ENCODE measurements around the gene RDM1.
A peak's percentile ranks its signal among the peaks of the same experiment; 100 is the strongest.
"Not testable (repeated sequence)": the region's sequence is repeated elsewhere in the genome, so short reads cannot be mapped to it uniquely, and the experiment has no call there.

The RDM1 gene

DNA sequence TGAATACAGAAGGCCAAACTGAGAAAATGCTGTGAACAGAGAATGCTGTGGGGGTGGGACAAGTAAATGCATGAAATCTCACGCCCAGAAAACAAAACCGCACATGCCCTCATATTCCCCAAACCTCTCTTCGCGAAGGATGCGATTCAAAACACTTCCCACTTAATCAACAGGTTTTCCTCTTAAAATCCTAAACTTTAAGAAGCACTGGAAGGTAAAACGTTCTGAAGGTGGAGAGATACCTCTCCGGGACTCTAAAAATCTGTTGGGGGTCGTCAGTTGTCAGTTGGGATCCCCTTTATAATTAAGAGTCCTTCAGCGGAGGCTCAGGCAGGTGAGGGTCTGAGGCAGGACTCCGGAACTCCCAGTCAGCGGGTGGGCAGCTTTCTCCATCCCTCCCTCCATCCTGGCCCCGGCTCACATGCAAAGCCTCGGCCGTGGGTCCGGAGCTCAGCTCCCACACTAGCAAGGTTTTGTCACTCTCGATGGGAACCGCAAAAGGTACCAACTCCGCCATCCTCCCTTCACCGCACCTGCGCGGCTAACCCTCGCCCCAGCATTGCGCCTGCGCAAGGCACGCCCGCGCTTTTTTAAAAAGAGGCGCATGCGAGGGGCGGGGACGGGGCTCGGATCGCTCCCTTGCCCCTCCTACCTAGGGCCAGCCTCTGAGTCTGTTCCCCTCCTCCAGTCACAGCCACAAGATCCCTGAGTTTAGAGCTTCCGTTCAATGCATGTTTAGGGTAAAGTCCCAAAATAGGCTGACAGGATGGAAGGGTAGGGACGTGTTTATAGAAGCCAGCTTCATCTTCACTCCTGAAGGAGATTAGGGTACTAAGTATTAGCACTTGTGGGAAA lies at the start of gene RDM1:
RDM1 (minus strand) TSS at position 563 of the 855 bp plus-strand sequence; CDS start at position 517, 46 bp downstream.
- peak; percentile 76 for DNase-seq (ENCODE audit: low spot score)

GRCh38 chr17:35978346-35978745 lies 47.8 kb upstream of the RDM1 start:
- DNase-seq (ENCODE audit: low spot score), result no peak

DNA sequence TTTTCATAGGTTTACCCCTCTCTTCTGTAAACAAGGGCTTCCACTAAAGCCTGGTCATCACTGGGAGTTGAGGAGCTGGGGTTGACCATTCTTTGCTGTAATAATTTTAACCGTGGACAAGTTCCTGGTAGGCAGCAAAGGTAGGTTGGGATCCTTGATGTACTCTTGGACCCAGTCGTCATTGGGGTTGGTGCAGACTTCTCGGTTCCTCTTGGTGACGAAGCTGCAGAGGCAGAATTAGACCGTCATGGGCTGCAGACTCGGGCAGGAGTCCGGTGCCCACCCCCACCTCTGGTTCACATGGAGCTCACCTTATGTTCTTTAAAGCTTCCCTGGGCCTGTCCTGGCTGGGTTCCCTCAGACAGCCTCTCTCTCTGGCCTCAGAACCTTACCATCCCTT lies 46.9 kb upstream of the RDM1 start:
- no peak for DNase-seq (ENCODE audit: low spot score)

- DNase-seq (ENCODE audit: low spot score), result no peak
Measured at GRCh38 chr17:35973333-35974260, 43.0 kb upstream of the RDM1 start.

DNA sequence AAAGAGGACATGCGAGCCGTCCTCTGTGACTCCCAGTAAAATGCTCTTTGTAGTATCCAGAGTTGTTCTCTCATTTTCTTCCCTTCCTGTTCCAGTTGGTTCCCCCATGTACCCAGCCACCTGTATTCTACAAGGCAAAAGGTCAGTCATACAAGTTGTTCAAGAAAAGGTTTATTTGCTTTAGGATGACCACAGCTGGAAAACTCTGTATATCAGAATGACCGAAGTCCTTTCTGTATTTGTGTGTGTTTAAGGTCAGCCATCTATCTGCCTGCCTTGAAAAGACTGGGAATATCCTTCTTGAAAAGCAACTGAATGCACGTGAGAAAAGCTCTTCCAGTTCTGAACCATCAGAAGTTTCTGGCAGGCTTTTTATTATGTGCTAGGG lies 42.4 kb upstream of the RDM1 start:
- DNase-seq (ENCODE audit: low spot score), result no peak

GRCh38 chr17:35972535-35972934 lies 42.0 kb upstream of the RDM1 start:
- DNase-seq (ENCODE audit: low spot score), result no peak

- no peak for DNase-seq (ENCODE audit: low spot score)
Measured at GRCh38 chr17:35972066-35972465, 41.5 kb upstream of the RDM1 start.

DNA sequence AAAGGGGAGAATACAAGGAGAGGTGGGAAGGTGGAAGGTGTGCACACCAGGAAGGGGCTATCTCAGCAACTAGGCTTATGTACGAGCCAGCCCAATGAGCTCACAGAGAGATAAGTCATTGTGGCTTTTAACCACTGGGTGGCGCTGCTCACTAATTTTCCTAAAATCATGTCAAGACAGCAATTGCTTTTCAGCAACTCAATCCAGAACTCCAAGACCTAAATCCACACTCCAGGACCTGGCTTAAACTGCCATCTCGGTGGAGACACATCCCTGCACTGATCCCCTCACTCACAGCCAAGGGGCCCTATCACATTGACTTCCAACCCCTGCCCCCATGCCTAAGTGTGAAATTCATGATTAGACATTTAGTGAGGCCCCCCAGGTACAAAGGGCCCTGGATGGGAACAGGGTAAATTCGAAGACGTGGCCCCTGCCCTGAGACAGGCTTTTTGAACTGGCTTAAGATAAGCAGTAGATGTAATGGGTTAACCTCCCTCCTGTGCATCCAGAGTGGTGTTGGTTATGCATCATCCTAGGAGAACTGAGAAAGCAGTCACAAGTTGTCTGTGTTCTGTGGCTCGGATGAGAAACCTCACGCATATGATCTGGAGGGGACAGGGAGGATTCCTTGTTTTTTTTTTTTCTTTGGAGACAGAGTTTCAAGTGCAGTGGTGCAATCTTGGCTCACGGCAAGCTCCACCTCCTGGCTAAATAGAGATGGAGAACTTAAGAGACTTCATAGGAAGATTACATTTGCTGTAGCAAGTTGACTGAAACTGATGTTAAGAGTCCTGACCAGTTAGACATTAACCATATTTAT lies 39.2 kb upstream of the RDM1 start:
- DNase-seq (ENCODE audit: low spot score), result peak; percentile 79

DNA sequence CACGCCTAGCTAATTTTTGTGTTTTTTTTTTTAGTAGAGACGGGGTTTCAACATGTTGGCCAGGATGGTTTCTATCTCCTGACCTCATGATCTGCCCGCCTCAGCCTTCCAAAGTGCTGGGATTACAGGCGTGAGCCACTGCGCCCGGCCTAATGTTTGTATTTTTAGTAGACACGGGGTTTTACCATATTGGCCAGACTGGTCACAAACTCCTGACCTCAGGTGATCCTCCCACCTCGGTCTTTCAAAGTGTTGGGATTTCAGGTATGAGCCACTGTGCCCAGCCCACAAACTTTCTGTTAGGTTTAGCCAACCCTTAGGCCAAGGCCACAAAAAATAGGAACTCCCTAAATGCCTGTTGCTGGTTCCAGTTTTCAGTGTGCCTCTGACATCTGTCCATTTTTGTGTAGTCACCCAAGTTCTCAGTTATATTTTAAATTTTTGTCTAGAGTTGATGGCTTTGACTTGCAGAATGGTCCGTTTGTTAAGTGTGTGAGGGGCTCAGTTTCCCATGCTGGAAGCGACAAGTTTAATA lies 38.0 kb upstream of the RDM1 start:
- DNase-seq (ENCODE audit: low spot score), result no peak

DNA sequence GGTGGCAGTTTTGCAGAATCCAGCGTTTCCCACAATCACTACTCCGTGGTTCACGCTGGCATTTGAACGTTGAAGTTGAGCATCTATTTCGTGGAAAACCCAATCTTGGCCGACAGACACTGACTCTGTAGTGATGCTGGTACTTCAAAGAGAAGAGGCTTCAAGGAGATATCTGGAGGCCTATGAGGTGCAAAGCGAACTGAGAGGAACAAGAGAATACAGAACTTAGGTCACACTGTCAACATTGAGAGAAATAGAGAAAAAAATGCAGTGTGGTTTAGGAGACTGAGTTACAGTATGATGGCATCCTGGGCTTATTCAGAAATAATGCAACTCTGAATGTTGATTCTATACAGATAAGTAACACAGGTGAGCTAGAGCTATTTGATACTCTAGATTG lies 34.7 kb upstream of the RDM1 start:
- DNase-seq (ENCODE audit: low spot score), result no peak

DNA sequence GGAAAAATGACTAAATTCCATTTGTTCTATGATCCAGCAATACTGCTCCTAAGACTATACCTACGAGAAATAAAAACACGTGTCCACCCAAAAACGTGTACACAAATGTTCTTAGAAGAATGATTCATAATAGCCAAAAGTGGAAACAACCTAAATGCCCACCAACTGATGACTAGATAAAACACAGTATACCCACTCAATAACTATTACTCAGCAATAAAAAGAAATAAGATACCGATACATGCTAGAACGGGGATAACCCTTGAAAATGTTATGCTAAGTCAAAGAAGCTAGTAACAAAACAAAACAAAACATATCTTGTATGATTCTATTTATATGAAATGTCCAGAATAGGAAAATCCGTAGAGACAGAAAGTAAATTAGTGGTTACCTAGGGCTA lies 33.1 kb upstream of the RDM1 start:
- DNase-seq (ENCODE audit: low spot score), result no peak

DNA sequence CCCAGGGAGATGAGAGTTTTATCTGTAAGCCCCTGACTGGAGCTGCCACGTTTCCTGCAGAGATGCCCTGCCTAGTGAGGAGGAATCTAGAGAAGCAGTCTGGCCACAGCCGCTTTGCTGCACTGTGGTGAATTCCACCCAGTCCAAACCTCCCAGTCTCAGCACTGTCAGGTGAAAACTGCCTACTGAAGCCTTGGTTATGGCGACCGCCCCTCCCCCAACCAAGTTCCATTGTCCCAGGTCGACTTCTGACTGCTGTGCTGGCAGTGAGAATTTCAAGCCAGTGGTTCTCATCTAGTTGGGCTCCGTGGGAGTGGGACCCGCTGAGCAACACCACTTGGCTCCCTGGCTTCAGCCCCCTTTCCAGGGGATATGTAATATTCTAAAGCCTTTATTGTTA lies 23.1 kb upstream of the RDM1 start:
- DNase-seq (ENCODE audit: low spot score), result no peak

- no peak for DNase-seq (ENCODE audit: low spot score)
Measured at GRCh38 chr17:35949401-35949800, 18.8 kb upstream of the RDM1 start.

- no peak for DNase-seq (ENCODE audit: low spot score)
Measured at GRCh38 chr17:35948092-35948491, 17.5 kb upstream of the RDM1 start.

GRCh38 chr17:35947156-35947585 lies 16.6 kb upstream of the RDM1 start:
- DNase-seq (ENCODE audit: low spot score), result peak; percentile 61

GRCh38 chr17:35944151-35944550 lies 13.6 kb upstream of the RDM1 start:
- no peak for DNase-seq (ENCODE audit: low spot score)

DNA sequence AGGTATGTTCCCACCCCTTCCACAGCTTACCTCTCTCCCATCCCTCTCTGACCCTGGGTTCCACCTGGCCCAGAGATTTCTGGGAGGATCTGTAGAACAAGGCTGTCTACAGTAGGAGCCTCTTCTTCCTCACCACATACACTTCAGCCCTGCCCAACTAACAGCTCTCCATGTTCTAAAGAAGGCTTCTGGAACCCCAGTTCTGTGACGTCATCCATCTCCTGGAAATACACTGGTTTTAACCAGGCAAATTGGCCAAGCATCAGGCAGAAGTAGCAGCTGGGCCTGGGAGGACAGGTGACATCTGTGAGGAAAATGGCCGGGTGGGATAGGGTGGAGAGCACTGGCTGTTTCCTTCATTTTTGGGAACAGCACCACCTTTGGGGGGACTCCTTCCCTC lies 13.0 kb upstream of the RDM1 start, which contains the start of gene LYZL6:
LYZL6 (minus strand) TSS at position 177 of the 400 bp plus-strand sequence. CDS start 4,357 bp downstream, outside the sequence.
- DNase-seq (ENCODE audit: low spot score), result no peak

- no peak for DNase-seq (ENCODE audit: low spot score)
Measured at GRCh38 chr17:35942588-35943186, 12.1 kb upstream of the RDM1 start.

GRCh38 chr17:35938492-35938891 lies 7.9 kb upstream of the RDM1 start:
- not testable (repeated sequence) for DNase-seq (ENCODE audit: low spot score)

- no peak for DNase-seq (ENCODE audit: low spot score)
Measured at GRCh38 chr17:35936063-35936462, 5.5 kb upstream of the RDM1 start.

DNA sequence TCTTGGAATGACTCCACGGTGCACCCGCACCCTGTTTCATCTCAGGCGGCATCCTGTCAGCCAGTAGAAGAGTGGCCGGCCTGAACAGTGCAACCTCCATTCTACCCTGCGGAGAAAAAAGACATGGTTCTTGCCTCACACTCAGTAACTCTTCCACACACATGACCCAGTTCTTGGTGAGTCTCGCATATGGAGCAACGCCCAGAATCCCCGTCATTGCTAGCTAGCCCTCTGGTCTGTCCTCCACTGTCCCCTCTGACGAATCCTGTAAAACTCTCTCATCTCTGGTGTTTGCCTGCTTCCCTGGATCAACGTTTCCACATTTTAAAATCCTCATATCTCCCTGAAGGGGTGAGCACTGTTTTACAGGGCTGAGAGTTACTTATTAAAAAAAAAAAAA lies 4.2 kb upstream of the RDM1 start:
- no peak for DNase-seq (ENCODE audit: low spot score)

All from CD4-positive, alpha-beta T cell treated with Interleukin-2 at 100 ng/mL for 4 hours (primary cell).